SK-N-SH treated with all-trans-retinoic acid at 6 μM for 48 hours (cell line): Measurements from ENCODE around the gene OSBPL1A.

Experiments
- GLIS3 ChIP-seq: fragments of 250-450 bp; sonication (Bioruptor Pico); IDR thresholded peaks from 2 replicates; pipeline ENCODE4 v1.5.0; 2020; ENCODE audit warnings: mild to moderate bottlenecking, moderate library complexity
- OSR1 ChIP-seq: fragments of 250-450 bp; sonication (Bioruptor Pico); IDR thresholded peaks from 2 replicates; pipeline ENCODE4 v1.8.0; 2022; ENCODE audit warnings: moderate library complexity, mild to moderate bottlenecking, inconsistent platforms
- TF ChIP-seq, protein P1 (sequence below): fragments of 250-450 bp; sonication (Bioruptor Pico); IDR thresholded peaks from 2 replicates; pipeline ENCODE4 v1.8.0; 2021; ENCODE audit warnings: low read depth, mild to moderate bottlenecking, moderate library complexity, borderline replicate concordance

- TF ChIP-seq OSR1 (CRISPR knock-in tag) (no peak), GLIS3 (CRISPR knock-in tag) (no peak)
- TF ChIP-seq, protein P1, sequence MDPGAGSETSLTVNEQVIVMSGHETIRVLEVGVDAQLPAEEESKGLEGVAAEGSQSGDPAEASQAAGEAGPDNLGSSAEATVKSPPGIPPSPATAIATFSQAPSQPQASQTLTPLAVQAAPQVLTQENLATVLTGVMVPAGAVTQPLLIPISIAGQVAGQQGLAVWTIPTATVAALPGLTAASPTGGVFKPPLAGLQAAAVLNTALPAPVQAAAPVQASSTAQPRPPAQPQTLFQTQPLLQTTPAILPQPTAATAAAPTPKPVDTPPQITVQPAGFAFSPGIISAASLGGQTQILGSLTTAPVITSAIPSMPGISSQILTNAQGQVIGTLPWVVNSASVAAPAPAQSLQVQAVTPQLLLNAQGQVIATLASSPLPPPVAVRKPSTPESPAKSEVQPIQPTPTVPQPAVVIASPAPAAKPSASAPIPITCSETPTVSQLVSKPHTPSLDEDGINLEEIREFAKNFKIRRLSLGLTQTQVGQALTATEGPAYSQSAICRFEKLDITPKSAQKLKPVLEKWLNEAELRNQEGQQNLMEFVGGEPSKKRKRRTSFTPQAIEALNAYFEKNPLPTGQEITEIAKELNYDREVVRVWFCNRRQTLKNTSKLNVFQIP (CRISPR knock-in tag) = no peak
Observed at GRCh38 chr18:24212939-24213338, 184.7 kb downstream of the OSBPL1A start.
